ENCODE results near the gene PALD1.
A peak's percentile ranks its signal among the peaks of the same experiment; 100 is the strongest.

- TF ChIP-seq THRAP3 (IDR thresholded peaks at IDR 0.05; ENCODE audit: borderline replicate concordance) (no peak), ZNF197 (CRISPR knock-in tag; IDR thresholded peaks at IDR 0.05; ENCODE audit: low read depth) (no peak)
- TF ChIP-seq, protein P1, sequence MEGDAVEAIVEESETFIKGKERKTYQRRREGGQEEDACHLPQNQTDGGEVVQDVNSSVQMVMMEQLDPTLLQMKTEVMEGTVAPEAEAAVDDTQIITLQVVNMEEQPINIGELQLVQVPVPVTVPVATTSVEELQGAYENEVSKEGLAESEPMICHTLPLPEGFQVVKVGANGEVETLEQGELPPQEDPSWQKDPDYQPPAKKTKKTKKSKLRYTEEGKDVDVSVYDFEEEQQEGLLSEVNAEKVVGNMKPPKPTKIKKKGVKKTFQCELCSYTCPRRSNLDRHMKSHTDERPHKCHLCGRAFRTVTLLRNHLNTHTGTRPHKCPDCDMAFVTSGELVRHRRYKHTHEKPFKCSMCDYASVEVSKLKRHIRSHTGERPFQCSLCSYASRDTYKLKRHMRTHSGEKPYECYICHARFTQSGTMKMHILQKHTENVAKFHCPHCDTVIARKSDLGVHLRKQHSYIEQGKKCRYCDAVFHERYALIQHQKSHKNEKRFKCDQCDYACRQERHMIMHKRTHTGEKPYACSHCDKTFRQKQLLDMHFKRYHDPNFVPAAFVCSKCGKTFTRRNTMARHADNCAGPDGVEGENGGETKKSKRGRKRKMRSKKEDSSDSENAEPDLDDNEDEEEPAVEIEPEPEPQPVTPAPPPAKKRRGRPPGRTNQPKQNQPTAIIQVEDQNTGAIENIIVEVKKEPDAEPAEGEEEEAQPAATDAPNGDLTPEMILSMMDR (IDR thresholded peaks at IDR 0.05 in 2 of 3, conservative IDR thresholded peaks at IDR 0.05 in 1 of 3; ENCODE audit: insufficient read depth in 2 of 3, low read depth in 1 of 3, low read length in 3 of 3): peak; percentile 78 to 89 (median 80)
- TF ChIP-seq, protein P2, sequence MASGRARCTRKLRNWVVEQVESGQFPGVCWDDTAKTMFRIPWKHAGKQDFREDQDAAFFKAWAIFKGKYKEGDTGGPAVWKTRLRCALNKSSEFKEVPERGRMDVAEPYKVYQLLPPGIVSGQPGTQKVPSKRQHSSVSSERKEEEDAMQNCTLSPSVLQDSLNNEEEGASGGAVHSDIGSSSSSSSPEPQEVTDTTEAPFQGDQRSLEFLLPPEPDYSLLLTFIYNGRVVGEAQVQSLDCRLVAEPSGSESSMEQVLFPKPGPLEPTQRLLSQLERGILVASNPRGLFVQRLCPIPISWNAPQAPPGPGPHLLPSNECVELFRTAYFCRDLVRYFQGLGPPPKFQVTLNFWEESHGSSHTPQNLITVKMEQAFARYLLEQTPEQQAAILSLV (tag; IDR thresholded peaks at IDR 0.05): no peak
These were observed 59.0 kb downstream of the PALD1 start for GRCh38 chr10:70537398-70538194.
